ENCODE data around the gene POLR3A. TPM values are rescaled to one million over a fixed set of nuclear protein-coding genes. Genes with fewer than 3 reads are reported as not detected.

POLR3A gene
- polyA plus RNA-seq, 1 of the 3 experiments (the other 2 are of a cell fraction): 10.8 TPM

- ChIA-PET POLR2A (no interaction called here), CTCF (interaction anchor here (0.7 to 2.6 kb wide), 5 partner anchors 9 to 925 kb away, joined by 3 to 15 read pairs (median 3); no protein-coding TSS in a partner anchor)
- no peak for DNase-seq
- Histone ChIP-seq H4K20me1 (ENCODE audit: insufficient read depth) (no peaks in the 10 kb centered on the region), H3K27me3 (ENCODE audit: insufficient read depth) (no peaks in the 10 kb centered on the region), H2AFZ (ENCODE audit: low read depth) (no peak overlapping the region), H3K9me2 (no peaks in the 10 kb centered on the region), H3K4me1 (ENCODE audit: control insufficient read depth in 1 of 2, insufficient read depth in 2 of 2, low read depth in 1 of 2, low read length in 1 of 2) (no peaks in the 10 kb centered on the region), H3K4me3 (ENCODE audit: low read depth in 2 of 2, low read length in 1 of 2) (no peak overlapping the region), H3F3A (replicated peaks; ENCODE audit: insufficient read depth) (no peaks in the 10 kb centered on the region), H3K4me2 (no peak overlapping the region), H3K79me2 (ENCODE audit: insufficient read depth) (no peaks in the 10 kb centered on the region), H3K27ac (ENCODE audit: low read depth in 2 of 2, low read length in 1 of 2) (no peak overlapping the region), H3K36me3 (replicated peaks in 1 of 2; ENCODE audit: control insufficient read depth in 1 of 2, insufficient read depth in 2 of 2, low read length in 1 of 2) (no peaks in the 10 kb centered on the region), H3K9ac (no peak overlapping the region), H3K9me3 (no peaks in the 10 kb centered on the region)
- no peak for TF ChIP-seq EP300 (IDR thresholded peaks at IDR 0.05; ENCODE audit: borderline replicate concordance in 1 of 2, low read depth in 1 of 2, low read length in 1 of 2)
Measured at GRCh38 chr10:78072504-78072903, 43.2 kb upstream of the POLR3A start.

GRCh38 chr10:78071857-78072179 lies 42.5 kb upstream of the POLR3A start:
- no peaks in the 10 kb centered on the region for H3K9me2 ChIP-seq
- H3K9me3 ChIP-seq: no peaks in the 10 kb centered on the region
- no peak overlapping the region for H3K4me2 ChIP-seq
- no peaks in the 10 kb centered on the region for H4K20me1 ChIP-seq (ENCODE audit: insufficient read depth)
- no peak overlapping the region for H3K9ac ChIP-seq
- no peaks in the 10 kb centered on the region for H3K79me2 ChIP-seq (ENCODE audit: insufficient read depth)
- DNase-seq: no peak
- H3K4me3 ChIP-seq (ENCODE audit: low read depth in 2 of 2, low read length in 1 of 2): no peak overlapping the region
- no peak overlapping the region for H3K27ac ChIP-seq (ENCODE audit: low read depth in 2 of 2, low read length in 1 of 2)
- ChIA-PET POLR2A (no interaction called here), CTCF (interaction anchor here (0.8 to 2.6 kb wide), 3 partner anchors 25 to 143 kb away, joined by 3 to 15 read pairs (median 3); no protein-coding TSS in a partner anchor)
- no peak overlapping the region for H2AFZ ChIP-seq (ENCODE audit: low read depth)
- no peaks in the 10 kb centered on the region for H3K36me3 ChIP-seq (replicated peaks in 1 of 2; ENCODE audit: control insufficient read depth in 1 of 2, insufficient read depth in 2 of 2, low read length in 1 of 2)
- H3K4me1 ChIP-seq (ENCODE audit: control insufficient read depth in 1 of 2, insufficient read depth in 2 of 2, low read depth in 1 of 2, low read length in 1 of 2): no peaks in the 10 kb centered on the region
- H3K27me3 ChIP-seq (ENCODE audit: insufficient read depth): no peaks in the 10 kb centered on the region
- no peak for TF ChIP-seq REST (IDR thresholded peaks at IDR 0.05; ENCODE audit: low read depth, low read length)
- TF ChIP-seq YY1 (IDR thresholded peaks at IDR 0.05; ENCODE audit: low read depth): no peak
- TF ChIP-seq JUND (IDR thresholded peaks at IDR 0.05): no peak
- TF ChIP-seq NFIC (IDR thresholded peaks at IDR 0.05; ENCODE audit: borderline replicate concordance): no peak
- TF ChIP-seq, protein P1, sequence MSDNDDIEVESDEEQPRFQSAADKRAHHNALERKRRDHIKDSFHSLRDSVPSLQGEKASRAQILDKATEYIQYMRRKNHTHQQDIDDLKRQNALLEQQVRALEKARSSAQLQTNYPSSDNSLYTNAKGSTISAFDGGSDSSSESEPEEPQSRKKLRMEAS (IDR thresholded peaks at IDR 0.05; ENCODE audit: low read depth): no peak
- TF ChIP-seq SIN3A (IDR thresholded peaks at IDR 0.05; ENCODE audit: borderline replicate concordance, low read depth, low read length): no peak
- TF ChIP-seq FOSL2 (IDR thresholded peaks at IDR 0.05; ENCODE audit: borderline replicate concordance, low read depth): no peak
- no peak for TF ChIP-seq TCF12 (IDR thresholded peaks at IDR 0.05)
- no peak for TF ChIP-seq TAF1 (IDR thresholded peaks at IDR 0.05; ENCODE audit: borderline replicate concordance, low read depth, low read length)
- TF ChIP-seq POLR2AphosphoS5 (IDR thresholded peaks at IDR 0.05; ENCODE audit: low read depth, low read length): no peak
- no peak for TF ChIP-seq USF1 (IDR thresholded peaks at IDR 0.05; ENCODE audit: borderline replicate concordance, low read depth)
- no peak for TF ChIP-seq GABPA (IDR thresholded peaks at IDR 0.05; ENCODE audit: low read depth)
- TF ChIP-seq MEF2A (IDR thresholded peaks at IDR 0.05; ENCODE audit: borderline replicate concordance, low read depth): no peak
- no peak for TF ChIP-seq RCOR1 (IDR thresholded peaks at IDR 0.05; ENCODE audit: low read length)
- 61% methylated on average over 4 of the region's 4 CpGs for WGBS (ENCODE audit: low lambda C conversion rate)
- no peaks in the 10 kb centered on the region for H3F3A ChIP-seq (replicated peaks; ENCODE audit: insufficient read depth)

Measured in SK-N-SH (cell line).